HUES6 (cell line): Measurements from ENCODE around the gene ADTRP.

ENCODE experiments used
- H3K27ac ChIP-seq: 2 replicates; pipeline ENCODE4 v1.7.0; 2013; ENCODE audit warnings: low read depth, mild to moderate bottlenecking, low read length, inconsistent platforms
- H3K27me3 ChIP-seq: 2 replicates; pipeline ENCODE4 v1.6.1; 2013; ENCODE audit warnings: low read length; ENCODE audit not compliant: control insufficient read depth, insufficient read depth
- H3K36me3 ChIP-seq: 2 replicates; pipeline ENCODE4 v1.6.1; 2013; ENCODE audit warnings: low read length; ENCODE audit not compliant: control insufficient read depth, insufficient read depth
- H3K4me1 ChIP-seq: 2 replicates; pipeline ENCODE4 v1.6.1; 2013; ENCODE audit warnings: low read length; ENCODE audit not compliant: control insufficient read depth, insufficient read depth
- H3K4me3 ChIP-seq: 2 replicates; pipeline ENCODE4 v1.5.1; 2013; ENCODE audit warnings: low read depth, low read length
- H3K9ac ChIP-seq: one replicate; pipeline ENCODE4 v1.6.1; 2013; ENCODE audit warnings: mild to moderate bottlenecking, low read length
- H3K9me3 ChIP-seq: 2 replicates; pipeline ENCODE4 v1.6.1; 2013; ENCODE audit warnings: low read depth, low read length; ENCODE audit not compliant: control insufficient read depth, insufficient read depth

ADTRP gene

DNA sequence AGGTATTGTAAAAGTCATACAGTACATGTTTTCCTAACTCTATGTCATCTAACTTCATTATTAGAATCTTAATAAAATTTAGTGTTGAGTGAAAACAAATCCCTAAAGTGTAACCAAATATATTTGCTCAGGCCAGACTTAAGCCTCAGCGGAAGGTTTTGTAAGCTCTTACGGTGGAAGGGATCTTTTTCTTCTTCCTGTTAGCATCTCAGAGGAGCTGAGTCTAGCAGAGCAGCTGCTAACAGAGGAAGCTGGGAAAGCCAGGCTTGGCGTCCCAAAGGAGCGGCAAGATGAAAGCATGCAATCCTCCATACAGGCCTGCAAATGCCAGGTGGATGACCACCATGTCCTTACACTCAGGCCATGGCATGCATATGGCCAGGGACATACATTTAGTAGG, 72.4 kb downstream of the ADTRP start:
- H3K4me3 ChIP-seq = no peak overlapping the region
- no peaks in the 10 kb centered on the region for H3K9me3 ChIP-seq
- H3K27ac ChIP-seq = no peak overlapping the region
- no peaks in the 10 kb centered on the region for H3K36me3 ChIP-seq
- no peaks in the 10 kb centered on the region for H3K4me1 ChIP-seq
- no peak overlapping the region for H3K9ac ChIP-seq
- H3K27me3 ChIP-seq = no peaks in the 10 kb centered on the region

DNA sequence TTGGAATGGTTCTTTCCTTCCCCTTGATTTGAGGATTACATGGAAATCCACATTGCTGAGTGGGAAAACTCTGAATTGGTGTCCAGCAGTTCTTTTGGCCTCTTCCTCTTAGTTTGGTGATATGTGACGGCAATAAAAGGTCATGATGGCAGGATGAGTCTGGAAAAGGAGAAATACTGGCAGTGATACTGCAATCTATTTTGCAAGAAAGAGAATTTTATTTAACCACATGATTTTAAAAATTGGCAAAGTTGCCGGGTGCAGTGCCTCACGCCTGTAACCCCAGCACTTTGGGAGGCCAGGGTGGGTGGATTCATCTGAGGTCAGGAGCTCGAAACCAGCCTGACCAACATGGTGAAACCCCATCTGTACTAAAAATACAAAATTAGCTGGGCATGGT, 73.1 kb downstream of the ADTRP start:
- H3K4me1 ChIP-seq = no peaks in the 10 kb centered on the region
- no peaks in the 10 kb centered on the region for H3K9me3 ChIP-seq
- no peaks in the 10 kb centered on the region for H3K27me3 ChIP-seq
- no peaks in the 10 kb centered on the region for H3K36me3 ChIP-seq
- no peak overlapping the region for H3K9ac ChIP-seq
- H3K27ac ChIP-seq = no peak overlapping the region
- no peak overlapping the region for H3K4me3 ChIP-seq

DNA sequence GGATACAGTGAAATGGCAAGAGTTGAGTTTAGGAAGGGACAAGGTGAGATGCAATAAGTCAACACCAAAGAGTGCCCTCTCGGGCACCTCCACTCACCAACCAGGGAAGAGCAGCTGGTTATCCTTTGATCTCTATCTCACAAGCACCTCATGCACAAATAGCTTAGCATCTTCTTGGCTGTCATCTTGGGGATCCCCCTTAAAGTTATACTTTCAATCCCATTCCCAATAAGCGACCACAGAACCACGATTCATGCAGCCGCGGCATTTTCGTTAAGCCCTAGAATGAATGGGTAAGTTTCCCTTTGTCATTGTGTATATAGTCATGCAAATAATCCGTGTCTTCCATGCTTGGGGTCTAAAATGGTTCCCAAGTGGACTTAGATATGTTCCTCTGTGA, 73.5 kb downstream of the ADTRP start:
- H3K4me1 ChIP-seq = no peaks in the 10 kb centered on the region
- no peak overlapping the region for H3K4me3 ChIP-seq
- H3K9me3 ChIP-seq = no peaks in the 10 kb centered on the region
- no peaks in the 10 kb centered on the region for H3K27me3 ChIP-seq
- no peak overlapping the region for H3K27ac ChIP-seq
- H3K9ac ChIP-seq = no peak overlapping the region
- H3K36me3 ChIP-seq = no peaks in the 10 kb centered on the region

DNA sequence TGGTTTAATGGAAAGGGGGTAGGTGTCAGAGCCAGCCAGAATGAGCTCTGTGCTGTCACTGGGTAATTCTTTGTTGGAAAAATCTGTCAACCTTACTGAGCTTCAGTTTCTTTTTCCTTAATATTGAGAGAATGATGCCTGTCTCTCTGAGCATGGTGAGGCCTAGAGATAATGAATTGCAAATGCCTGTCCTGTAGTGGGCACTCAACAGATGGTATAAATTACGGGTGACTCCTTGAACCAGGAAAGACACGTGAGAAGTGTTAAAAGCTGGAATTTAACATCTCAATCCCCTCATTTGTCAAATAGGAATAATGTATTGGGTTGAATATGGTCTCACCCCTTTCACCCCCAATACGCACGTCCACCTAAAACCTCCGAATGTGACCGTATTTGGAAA, 74.9 kb downstream of the ADTRP start:
- Histone ChIP-seq H3K4me3 (no peak overlapping the region), H3K27ac (no peak overlapping the region), H3K27me3 (no peaks in the 10 kb centered on the region), H3K36me3 (no peaks in the 10 kb centered on the region), H3K4me1 (no peaks in the 10 kb centered on the region), H3K9ac (no peak overlapping the region), H3K9me3 (no peaks in the 10 kb centered on the region)

DNA sequence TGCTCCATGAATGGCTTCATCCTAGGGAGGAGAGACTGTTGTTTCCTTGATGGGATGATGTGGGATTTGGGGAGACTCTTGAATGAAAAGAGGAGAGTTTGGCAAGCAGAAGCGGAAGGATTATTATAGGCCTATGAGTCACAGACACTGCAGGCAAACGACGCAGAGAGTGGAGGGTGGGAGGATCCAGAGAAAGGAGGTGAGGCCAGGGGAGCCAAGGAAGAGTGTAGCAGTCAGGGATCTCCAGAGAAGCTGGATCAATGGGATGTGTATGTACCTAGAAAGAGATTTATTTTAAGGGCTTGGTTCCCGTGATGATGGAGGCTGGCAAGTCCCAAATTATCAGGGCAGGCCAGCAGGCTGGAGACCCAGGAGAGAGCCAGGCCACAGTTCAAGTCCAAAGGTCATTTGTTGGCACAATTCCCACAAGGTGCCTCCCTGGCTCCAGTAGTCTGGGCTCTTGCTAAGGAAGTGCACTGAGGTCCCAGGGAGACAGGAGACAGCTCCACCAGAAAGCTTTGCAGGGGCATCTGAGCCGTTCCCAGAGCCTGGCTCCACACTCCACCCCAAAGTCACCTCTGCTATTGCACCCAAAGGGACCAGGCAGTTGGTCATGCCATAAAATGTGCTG, 76.0 kb downstream of the ADTRP start:
- no peak overlapping the region for H3K9ac ChIP-seq
- H3K27me3 ChIP-seq = no peaks in the 10 kb centered on the region
- H3K27ac ChIP-seq = no peak overlapping the region
- H3K9me3 ChIP-seq = no peaks in the 10 kb centered on the region
- H3K4me3 ChIP-seq = no peak overlapping the region
- no peaks in the 10 kb centered on the region for H3K36me3 ChIP-seq
- H3K4me1 ChIP-seq = no peaks in the 10 kb centered on the region

DNA sequence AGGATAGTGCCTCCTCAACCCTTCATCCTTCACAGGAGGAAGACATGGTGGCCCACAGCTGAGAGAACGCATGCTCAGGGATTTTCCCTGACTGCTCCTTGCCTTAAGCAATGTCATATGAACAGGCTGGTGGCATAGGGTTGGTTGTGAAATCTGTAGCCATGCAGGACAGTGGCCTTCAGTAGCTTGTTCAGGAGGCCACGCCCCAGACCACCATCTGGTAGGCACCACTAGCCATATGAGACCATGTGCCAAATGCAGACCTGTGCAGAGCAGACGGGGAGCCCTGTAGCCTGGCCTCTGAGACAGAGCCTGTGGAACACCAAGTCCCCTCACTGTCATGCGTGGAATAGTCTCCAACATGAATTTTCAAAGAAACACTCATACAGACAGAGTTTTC, 76.5 kb downstream of the ADTRP start:
- H3K36me3 ChIP-seq = no peaks in the 10 kb centered on the region
- H3K4me3 ChIP-seq = no peak overlapping the region
- H3K27me3 ChIP-seq = no peaks in the 10 kb centered on the region
- H3K27ac ChIP-seq = no peak overlapping the region
- no peaks in the 10 kb centered on the region for H3K9me3 ChIP-seq
- no peaks in the 10 kb centered on the region for H3K4me1 ChIP-seq
- H3K9ac ChIP-seq = no peak overlapping the region

DNA sequence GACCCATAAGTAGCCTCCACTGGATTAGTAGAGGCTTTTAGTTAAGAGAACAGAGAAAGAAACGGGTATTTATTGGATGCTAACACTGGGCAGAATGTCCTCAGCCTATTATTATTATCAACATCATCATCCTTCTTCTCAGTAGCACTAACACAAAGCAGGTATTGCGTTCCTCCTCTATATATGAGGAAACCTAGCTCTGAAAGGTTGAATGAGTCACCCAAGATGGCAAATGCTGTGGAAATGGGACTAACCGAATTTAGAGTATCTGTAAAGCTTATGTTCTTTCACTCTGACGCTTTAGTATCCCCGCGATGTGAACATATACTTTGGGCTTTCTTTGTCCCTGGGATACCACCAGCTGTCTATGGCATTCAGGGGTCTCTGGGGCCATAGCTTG, 77.0 kb downstream of the ADTRP start:
- no peaks in the 10 kb centered on the region for H3K36me3 ChIP-seq
- no peak overlapping the region for H3K4me3 ChIP-seq
- H3K27me3 ChIP-seq = no peaks in the 10 kb centered on the region
- no peak overlapping the region for H3K9ac ChIP-seq
- H3K9me3 ChIP-seq = no peaks in the 10 kb centered on the region
- H3K4me1 ChIP-seq = no peaks in the 10 kb centered on the region
- no peak overlapping the region for H3K27ac ChIP-seq

DNA sequence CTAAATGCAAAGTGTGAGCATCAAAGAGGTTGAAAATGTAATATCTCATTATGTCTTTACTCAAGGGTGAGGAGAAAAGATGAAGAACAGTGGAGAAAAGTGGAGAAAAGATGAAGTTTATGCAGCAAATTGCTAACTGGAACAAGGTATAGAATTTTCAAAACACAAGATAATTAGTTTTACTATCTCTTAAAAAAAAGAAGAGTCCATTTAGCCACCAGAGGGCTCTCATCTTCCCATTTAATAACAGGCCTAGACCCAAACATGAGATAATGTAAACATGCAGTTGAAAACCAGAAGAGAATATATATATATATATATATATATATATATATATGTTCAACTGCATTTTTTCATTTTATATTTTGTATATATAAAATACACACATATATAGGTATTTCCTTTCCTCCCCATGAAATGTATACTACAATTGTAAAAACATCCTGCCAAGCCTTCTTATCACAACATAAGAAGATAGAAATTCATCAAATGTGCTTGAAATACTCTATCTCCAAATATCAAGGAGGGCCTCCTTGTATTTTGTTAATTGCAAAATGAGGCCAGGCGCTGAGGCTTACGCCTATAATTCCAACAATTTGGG, 78.4 kb downstream of the ADTRP start:
- no peak overlapping the region for H3K27ac ChIP-seq

DNA sequence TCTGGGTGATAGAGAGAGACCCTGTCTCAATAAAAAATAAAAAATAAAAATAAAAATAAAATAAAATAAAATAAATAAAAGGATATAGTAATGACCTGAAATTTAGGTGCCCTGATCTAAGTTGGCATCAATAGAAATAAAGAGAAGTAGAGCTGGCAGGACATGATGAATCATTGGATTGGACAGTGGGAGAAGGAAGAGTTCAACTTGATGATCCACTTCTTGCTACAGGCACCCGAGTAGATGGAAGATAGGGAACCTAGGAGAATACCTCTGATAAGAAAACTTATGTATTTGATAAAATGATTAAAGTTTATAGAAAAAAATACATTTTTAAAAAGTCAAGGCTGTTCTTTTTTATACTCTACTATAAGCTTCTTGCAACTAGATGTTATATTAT, 79.0 kb downstream of the ADTRP start:
- no peaks in the 10 kb centered on the region for H3K27me3 ChIP-seq
- H3K4me3 ChIP-seq = no peak overlapping the region
- H3K9me3 ChIP-seq = no peaks in the 10 kb centered on the region
- H3K36me3 ChIP-seq = no peaks in the 10 kb centered on the region
- no peak overlapping the region for H3K9ac ChIP-seq
- H3K4me1 ChIP-seq = no peaks in the 10 kb centered on the region
- no peak overlapping the region for H3K27ac ChIP-seq

More for the DNA sequence above, 78.4 kb downstream of the ADTRP start:
- no peak overlapping the region for H3K4me3 ChIP-seq
- H3K27me3 ChIP-seq = no peaks in the 10 kb centered on the region
- no peaks in the 10 kb centered on the region for H3K36me3 ChIP-seq
- no peaks in the 10 kb centered on the region for H3K4me1 ChIP-seq
- no peaks in the 10 kb centered on the region for H3K9me3 ChIP-seq
- no peak overlapping the region for H3K9ac ChIP-seq

DNA sequence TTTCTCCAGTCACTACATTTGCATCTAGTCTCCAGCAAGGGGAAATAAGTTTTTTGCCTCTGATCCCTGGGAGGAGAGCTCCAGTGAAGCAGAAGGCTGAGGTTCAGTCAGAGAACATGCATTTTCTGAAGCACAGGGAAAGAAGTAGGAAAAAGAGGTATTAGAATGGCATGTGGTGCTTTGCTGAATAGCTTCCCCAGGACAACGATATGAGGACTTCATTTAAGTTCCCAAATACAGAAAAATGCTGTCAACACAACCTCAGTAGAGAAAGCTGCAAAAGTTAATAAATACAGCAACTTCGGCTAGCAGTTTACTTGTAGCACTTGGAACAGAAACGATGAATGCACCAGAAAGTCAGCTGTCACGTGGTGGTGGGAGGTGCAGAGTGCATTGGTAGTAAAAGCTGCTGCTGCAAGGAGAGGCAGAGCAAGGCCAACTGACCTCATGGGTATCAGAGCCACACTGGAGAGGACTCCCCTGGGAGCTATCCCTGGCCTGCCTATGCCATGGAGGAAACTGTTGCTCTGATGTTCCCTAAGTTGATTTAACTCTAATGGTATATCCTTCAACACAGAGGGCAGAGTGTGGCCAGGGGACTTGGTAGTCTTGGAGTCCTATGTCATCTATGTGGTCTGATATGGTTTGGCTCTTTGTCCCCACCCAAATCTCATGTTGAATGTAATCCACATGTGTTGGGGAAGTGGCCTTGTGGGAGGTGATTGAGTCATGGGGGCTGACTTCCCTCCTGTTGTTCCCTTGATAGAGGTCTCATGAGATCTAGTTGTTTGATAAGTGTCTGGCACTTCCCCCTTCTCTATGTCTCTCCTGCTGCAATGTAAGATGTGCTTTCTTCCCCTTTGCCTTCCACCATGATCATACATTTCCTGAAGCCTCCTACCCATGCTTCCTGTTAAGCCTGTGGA, 85.9 kb downstream of the ADTRP start:
- Histone ChIP-seq H3K9ac (no peak overlapping the region), H3K9me3 (0 out of 2 replicates have a peak, but pooled peaks cover 4% of the 10 kb centered on the region), H3K27ac (no peak overlapping the region)

DNA sequence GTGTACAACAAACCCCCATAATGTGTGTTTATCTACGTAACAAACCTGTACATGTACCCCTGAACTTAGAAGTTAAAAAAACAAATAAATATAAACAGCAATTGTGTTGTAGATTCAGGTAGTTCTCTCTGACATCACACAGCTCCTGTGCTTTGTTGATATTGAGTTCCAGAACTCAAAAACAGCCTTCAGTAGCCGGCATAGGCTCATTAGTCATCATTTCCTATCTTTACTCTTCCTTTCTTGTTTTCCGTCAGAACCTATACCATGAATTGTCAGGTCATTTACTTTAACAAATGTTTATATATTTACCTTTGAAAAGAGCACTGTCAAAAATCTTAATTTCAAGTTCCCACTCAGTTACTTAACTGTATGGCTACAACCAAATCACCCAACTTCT, 88.8 kb downstream of the ADTRP start:
- Histone ChIP-seq H3K4me3 (no peak overlapping the region), H3K27ac (no peak overlapping the region), H3K9me3 (0 out of 2 replicates have a peak, but pooled peaks cover 4% of the 10 kb centered on the region), H3K4me1 (peaks cover 16% of the 10 kb centered on the region), H3K27me3 (no peaks in the 10 kb centered on the region), H3K36me3 (no peaks in the 10 kb centered on the region), H3K9ac (no peak overlapping the region)

More for the DNA sequence above, 85.9 kb downstream of the ADTRP start:
- Histone ChIP-seq H3K4me3 (no peak overlapping the region), H3K4me1 (peaks cover 7% of the 10 kb centered on the region), H3K27me3 (no peaks in the 10 kb centered on the region), H3K36me3 (no peaks in the 10 kb centered on the region)
